GM12874 (cell line): ENCODE data around the gene TMEM120A.

Experiments used
- TF ChIP-seq, protein P1 (sequence below): IDR thresholded peaks from 2 replicates; pipeline ENCODE4 v1.5.1; 2011; ENCODE audit warnings: low read depth, mild to moderate bottlenecking, control low read depth, low read length, moderate library complexity; ENCODE audit not compliant: insufficient read depth

TMEM120A gene

DNA sequence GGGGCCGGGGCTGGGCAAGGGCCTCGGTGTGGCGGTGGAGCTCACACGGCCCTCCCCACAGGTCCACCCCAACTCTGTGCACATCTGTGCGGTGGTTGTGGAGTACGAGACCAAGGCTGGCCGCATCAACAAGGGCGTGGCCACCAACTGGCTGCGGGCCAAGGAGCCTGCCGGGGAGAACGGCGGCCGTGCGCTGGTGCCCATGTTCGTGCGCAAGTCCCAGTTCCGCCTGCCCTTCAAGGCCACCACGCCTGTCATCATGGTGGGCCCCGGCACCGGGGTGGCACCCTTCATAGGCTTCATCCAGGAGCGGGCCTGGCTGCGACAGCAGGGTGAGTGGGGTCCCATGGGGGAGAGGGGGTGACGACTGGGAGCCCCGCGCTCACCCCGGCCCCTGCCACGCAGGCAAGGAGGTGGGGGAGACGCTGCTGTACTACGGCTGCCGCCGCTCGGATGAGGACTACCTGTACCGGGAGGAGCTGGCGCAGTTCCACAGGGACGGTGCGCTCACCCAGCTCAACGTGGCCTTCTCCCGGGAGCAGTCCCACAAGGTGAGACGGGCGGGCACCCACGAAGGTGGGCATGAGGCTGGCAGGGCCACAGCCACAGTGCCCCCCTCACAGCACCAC, 8.8 kb downstream of the TMEM120A start:
- TF ChIP-seq, protein P1, sequence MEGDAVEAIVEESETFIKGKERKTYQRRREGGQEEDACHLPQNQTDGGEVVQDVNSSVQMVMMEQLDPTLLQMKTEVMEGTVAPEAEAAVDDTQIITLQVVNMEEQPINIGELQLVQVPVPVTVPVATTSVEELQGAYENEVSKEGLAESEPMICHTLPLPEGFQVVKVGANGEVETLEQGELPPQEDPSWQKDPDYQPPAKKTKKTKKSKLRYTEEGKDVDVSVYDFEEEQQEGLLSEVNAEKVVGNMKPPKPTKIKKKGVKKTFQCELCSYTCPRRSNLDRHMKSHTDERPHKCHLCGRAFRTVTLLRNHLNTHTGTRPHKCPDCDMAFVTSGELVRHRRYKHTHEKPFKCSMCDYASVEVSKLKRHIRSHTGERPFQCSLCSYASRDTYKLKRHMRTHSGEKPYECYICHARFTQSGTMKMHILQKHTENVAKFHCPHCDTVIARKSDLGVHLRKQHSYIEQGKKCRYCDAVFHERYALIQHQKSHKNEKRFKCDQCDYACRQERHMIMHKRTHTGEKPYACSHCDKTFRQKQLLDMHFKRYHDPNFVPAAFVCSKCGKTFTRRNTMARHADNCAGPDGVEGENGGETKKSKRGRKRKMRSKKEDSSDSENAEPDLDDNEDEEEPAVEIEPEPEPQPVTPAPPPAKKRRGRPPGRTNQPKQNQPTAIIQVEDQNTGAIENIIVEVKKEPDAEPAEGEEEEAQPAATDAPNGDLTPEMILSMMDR = no peak

DNA sequence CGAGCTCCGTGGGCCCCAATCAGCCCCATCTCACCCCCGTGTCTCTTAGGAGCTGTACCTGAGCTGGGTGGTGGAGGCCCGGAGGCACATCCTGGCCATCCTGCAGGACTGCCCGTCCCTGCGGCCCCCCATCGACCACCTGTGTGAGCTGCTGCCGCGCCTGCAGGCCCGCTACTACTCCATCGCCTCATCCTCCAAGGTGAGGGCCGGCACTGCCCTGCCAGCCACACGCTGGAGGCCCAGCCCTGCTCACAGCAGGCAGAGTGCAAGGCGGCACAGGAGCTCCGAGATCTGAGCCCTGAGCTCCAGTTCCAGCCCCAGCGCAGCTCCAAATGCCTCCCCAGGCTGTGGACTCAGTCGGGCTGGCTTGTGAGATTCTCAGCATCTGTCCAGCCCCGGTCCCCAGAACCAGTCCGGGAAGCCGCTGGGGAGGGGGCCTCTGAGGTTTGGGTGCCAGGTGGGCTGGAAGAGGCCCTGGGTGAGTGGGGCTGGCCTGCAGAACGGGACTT, 9.3 kb downstream of the TMEM120A start:
- TF ChIP-seq, protein P1 = no peak

DNA sequence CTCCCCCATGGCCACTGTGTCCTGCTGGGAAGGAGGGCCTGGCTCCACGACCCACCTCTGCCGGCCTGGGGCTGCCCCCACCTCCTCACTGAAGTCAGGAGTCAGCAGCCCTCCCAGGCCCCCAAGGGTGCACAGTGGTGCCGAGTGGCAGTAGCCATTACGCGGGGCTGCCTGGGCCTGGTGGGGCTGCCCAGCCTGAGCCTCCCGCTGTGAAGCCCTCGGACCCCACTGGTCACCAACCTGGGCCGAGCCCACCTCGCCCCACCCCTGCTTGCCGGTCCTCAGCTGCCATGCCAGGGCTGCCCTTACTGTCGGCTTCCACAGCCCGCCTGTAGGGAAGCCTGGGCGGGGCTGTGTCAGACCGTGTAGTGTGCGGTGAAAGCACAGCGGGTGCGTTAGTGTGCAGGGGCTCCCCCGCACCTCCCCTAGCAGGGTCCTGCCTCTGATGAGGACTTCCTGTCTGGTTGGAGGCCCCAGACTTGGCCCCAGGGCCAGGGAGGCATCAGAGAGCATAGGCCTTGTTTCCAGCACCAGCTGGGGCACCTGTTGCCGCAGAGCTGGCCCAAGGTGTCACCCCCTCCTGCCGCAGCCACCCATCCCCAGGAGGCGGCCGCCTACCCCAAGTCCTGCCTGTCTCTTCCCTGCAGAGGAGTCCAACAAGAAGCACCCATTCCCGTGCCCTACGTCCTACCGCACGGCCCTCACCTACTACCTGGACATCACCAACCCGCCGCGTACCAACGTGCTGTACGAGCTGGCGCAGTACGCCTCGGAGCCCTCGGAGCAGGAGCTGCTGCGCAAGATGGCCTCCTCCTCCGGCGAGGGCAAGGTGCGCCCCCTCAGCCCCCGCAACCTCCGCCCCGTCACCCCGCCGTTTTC, 10.0 kb downstream of the TMEM120A start:
- TF ChIP-seq, protein P1 = no peak

DNA sequence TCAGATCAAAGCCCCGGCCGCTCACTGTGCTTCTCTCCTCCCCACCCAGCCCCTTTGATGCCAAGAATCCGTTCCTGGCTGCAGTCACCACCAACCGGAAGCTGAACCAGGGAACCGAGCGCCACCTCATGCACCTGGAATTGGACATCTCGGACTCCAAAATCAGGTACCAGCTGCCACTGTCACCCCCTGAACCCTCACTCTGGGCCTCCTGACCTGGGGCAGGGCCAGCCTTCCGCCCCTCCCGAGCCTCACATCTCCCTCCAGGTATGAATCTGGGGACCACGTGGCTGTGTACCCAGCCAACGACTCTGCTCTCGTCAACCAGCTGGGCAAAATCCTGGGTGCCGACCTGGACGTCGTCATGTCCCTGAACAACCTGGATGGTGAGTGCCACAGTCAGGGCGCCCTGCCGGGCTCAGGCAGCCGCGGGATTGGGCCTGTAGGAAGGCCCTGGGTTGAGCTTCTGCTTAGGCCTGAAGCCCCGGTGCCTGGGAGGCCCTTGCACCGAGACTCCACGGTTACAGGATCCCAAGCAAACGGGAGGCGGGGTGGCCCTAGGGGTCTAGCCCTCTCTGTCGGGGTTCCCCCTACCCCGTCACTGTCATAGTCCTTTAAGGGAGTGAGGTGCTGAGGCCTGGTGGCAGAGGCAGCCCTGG, 10.8 kb downstream of the TMEM120A start:
- TF ChIP-seq, protein P1 = no peak

DNA sequence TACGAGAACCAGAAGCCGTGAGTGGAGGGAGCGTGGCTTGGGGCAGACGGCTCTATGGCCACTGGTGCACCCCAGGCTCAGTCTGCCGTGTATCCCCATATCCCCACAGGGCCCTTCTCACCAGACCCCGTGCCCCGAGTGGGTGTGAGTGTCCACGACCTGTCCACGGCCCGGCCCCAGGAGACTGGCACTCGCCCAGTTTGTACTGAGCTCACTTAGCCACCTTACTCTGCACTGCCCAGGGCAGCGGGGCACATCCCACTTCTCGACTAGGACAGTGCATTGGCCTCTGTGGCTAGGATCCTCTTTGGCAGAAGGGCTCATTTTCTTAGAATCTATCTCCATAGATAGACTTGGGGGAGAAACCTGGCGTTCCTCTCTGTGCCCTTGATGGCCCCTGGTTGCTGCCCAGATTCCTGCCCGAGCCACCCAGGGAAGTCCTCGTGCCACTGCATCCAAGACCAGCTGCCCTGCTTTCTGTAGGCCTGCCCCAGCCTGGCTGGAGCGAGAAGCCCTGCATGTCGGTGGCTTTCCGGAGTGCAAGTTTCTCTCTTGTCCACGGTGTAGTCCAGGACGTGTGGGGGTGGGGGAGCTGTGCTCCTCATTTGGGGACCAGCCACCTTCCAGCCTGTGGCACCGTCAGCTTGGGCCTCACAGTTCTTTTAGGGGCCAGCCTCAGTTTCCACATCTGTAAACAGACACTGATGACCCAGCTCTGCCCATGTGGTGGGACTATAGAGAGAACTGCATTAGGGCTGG, 11.9 kb downstream of the TMEM120A start:
- TF ChIP-seq, protein P1 = no peak

DNA sequence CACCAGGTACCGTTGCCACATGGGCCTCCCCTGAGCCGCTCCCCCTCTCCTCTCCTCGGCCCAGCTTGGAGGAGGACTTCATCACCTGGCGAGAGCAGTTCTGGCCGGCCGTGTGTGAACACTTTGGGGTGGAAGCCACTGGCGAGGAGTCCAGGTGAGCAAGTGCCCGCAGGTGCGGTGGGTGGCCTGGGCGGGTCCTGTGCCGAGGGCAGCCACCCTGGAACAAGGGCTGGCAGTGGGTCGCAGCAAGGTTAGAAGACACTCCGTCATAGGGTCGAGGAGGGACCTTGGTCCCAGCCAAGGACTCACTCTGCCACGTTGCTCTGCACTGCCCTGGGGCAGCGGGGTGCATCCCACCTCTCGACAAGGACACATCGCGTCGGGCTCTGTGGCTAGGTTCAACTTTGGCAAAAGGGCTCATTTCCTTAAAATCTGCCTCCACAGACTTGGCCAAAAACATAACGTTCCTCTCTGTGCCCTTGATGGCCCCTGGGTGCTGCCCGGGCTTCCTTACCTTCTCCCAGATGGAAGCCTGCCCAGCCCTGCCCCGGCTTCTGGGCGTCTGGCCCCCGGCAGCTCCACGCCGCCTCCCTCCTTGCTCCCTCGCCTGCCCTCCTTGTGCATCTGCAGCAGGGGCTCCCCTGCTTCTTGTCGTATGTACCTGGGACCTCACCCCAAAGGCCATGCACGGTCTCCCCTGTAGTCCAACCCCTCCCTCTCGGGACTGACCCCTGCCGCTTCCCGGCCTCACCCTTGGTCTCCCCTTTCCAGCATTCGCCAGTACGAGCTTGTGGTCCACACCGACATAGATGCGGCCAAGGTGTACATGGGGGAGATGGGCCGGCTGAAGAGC, 12.7 kb downstream of the TMEM120A start:
- TF ChIP-seq, protein P1 = no peak
